AML-193 (cell line): Measurements from ENCODE around the gene SEPTIN2.
"Not testable (repeated sequence)": the region's sequence is repeated elsewhere in the genome, so short reads cannot be mapped to it uniquely, and the experiment has no call there.

Experiments used
- DNase-seq, 2 experiments: peaks; one replicate each; lab custom pipeline; 2025; lab: John Stamatoyannopoulos, UW

Gene SEPTIN2

GRCh38 chr2:241351640-241352031 lies 35.9 kb downstream of the SEPTIN2 start:
- no peak for DNase-seq

DNA sequence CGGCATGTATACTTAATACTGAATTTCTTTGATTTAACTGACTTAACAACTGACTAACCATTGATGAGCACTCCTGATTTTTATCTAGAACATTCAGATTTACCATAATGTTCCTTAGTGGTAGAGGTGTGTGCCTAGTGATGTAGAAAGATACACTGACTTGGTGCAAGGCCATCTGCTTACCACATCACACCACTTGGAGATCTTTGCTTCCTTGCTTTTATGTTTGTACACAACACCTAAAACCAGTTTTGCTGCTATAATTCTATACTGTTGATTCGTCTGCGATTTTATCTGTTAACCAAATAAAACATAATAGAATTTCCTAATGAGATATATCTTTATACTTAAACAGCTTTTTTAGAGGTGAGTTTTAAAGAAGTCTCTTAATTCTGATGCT lies 36.5 kb downstream of the SEPTIN2 start:
- DNase-seq: no peak

DNA sequence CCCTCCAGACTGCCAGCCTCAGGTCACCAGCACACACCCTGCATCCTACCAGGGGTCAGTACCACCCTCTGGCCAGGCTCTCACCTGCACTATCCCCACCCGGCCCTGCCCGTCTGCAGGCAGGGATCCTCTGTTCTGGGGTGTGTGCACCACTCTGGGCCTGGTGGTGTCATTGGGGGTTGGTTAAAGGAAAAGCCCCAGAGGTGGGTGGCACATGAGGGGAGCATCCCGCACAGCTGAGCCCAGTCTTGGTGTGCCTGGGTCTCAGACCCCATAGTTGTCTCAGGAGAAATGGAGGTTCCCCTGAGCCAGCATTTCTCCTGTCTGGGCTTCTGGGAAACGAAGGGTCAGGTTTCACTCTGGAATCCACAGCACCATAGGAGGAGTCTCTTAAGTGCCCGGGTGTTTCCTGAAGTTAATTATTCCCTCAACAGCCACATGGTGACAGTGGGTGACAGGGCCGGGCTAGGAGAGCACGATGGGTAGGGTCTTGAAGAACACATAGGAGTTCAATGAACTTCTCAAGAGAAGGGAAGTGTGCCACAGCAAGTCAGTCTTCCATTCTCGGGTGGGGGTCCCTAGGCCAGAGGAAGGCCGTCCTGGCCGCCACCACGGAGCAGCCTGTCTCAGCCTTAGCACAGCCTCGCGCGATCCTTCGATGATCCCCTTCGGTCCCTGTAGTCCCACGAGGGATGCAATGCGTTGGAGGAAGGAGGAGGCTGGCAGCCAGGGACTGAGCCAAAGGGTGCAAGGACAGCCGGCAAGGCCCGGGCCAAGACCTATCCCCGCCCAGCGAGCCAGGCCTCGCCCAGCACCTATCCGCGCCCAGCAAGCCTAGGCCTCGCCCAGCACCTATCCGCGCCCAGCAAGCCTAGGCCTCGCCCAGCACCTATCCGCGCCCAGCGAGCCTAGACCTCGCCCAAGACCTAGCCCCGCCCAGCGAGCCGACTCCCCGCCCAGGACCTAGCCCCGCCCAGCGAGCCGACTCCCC lies 39.2 kb downstream of the SEPTIN2 start:
- DNase-seq: no peak

GRCh38 chr2:241355983-241356870 lies 40.5 kb downstream of the SEPTIN2 start, which contains the start of gene FARP2:
FARP2 (plus strand) TSS chr2:241356285; CDS start chr2:241373108, 16,823 bp downstream.
- DNase-seq: peak; percentile 86 to 91

DNA sequence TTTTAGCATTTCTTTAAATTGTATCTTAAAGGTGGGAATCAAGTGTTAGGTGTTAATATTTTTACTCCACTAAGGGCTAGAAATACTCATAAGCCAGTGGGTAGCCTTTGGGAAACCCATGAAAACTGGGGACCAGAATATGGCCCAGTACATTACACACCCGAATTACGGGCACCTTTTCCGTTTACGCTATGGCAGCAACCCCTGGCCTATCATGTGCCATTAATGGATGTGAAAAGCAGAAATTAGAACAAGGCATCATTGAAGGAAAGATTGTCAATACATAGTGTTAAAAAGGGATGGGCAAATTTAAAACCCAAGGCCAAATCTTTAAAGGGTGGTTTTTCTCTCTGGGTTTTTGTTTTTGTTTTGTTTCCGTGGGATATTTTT lies 41.1 kb downstream of the SEPTIN2 start:
- no peak for DNase-seq

GRCh38 chr2:241357531-241357930 lies 41.8 kb downstream of the SEPTIN2 start:
- DNase-seq: no peak

GRCh38 chr2:241358470-241358869 lies 42.7 kb downstream of the SEPTIN2 start:
- DNase-seq: no peak

GRCh38 chr2:241359481-241360045 lies 43.8 kb downstream of the SEPTIN2 start:
- no peak for DNase-seq

DNA sequence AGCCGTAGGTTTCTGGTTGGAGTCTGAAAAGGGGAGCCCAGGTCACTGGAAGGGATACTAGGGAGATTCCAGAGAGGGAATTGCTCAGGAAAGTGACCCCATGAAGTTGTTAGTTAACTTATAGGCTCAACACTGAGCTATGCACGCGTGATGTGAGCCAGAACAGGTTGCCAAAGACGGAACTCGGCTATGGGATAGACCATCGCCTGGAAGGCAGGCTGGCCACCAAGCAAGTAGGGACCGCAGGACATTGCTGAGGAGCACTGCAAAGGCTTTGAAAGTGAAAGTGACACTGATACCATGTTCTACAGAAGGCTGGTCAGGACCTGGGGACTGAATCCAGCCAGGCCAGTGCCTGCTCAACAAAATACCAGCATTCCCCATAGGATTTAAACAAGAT lies 47.7 kb downstream of the SEPTIN2 start:
- no peak for DNase-seq

- no peak for DNase-seq
Measured at GRCh38 chr2:241364781-241365180, 49.1 kb downstream of the SEPTIN2 start.

DNA sequence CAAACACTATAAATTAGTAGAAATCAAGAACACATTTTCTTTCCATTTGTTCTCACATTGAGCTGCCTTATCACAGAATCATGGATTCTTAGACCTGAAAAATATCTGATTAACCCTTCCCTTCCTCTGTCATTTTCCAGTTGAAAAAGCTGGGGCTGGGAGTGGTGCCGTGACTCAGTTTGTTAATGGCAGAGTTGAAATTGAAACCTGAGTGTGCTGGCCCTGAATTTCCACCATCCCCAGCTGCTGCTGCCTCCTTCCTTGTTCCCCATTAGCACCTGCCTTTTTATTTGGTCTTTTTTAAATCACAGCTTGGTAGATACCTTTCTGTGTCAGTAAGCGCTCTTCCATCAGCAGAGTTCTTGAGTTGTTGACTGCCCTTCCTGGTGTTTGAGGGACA lies 51.0 kb downstream of the SEPTIN2 start:
- no peak for DNase-seq

DNA sequence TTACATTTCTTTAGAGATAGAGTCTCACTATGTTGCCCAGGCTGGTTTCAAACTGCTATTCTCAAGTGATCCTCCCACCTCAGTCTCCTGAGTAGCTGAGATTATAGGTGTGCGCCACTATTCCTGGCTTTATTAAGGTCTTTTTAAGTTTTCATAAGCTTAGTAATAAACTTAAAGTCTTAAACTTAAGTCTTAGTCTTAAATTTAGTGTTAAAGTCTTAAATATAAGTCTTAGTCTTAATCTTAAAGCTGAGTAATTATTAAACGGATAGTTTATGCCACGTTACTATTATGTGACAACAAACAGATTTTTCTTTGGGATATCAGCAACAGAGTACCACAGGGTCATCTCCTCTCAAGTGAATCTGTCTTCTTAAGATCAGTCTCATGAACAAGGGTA lies 52.9 kb downstream of the SEPTIN2 start:
- DNase-seq: no peak

DNA sequence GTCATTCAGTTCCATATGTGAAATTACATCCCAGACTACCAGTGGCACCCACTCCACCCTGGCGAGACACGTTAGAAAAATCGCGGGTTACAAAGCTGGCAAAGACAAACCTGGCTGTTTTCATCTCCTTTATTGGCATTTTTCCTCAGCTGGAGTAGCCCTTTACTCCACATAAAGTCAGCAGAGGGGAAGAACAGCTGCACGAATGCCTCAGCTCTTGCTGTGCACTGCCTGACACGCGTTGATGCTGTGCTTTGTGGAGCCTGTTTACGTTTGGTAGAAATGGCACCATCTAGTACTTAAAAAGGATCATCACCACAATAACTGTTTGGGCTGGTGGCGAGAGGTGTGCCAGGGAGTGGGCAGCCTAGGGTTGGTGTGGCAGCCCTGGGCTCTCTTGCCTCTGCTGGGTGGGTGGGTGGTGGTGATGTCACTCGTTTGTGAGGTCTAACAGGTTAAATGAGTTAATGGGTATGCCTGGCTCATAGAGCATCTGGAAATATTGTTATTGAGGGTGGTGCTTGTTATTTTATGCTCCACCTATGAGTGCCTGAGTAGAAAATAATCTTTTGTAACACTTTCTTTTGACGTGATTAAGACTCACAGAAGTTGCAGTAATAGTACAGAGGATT lies 56.8 kb downstream of the SEPTIN2 start:
- no peak for DNase-seq

- no peak for DNase-seq
Measured at GRCh38 chr2:241373446-241373845, 57.7 kb downstream of the SEPTIN2 start.

GRCh38 chr2:241373906-241374305 lies 58.2 kb downstream of the SEPTIN2 start:
- DNase-seq: not testable (repeated sequence)

DNA sequence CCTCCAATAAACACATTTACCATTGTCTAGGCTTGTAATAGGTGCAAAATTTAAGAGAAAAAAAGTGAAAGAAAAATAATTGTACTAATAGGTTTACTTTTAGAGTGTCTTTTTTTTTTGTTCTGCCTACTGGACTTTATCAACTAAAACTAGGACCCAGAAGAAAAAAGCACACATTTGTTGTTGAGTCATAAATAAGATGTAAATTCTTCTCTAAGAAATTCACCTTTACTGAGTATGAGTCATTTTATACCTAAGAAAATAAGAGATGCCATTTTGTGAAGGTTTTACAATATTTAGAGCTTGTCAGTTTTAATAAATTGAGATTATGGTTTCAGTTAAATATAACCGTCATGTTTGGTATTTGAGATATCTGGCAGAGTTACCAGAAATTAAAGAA lies 59.6 kb downstream of the SEPTIN2 start:
- DNase-seq: no peak

- DNase-seq: no peak
Measured at GRCh38 chr2:241376808-241377207, 61.1 kb downstream of the SEPTIN2 start.

- no peak for DNase-seq
Measured at GRCh38 chr2:241378816-241379215, 63.1 kb downstream of the SEPTIN2 start.

GRCh38 chr2:241379481-241380480 lies 64.1 kb downstream of the SEPTIN2 start:
- no peak for DNase-seq

DNA sequence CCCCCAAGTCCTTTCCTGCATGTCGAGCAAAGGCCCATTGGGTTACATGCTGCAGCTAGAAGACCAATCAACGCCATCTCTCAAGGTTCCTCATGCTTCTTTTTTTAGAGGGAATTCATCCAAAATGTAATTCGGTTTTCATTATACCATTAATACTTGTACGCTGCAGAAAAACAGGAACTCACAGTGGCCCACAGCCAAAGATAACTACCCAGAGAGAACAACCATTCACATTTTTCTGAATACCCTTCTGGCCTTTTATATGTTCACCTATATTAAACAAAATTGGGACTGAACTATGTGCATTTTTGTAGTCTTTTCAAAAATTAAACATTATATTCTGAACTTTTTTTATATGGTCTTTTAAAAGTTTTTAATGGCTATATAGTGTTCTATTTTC lies 66.1 kb downstream of the SEPTIN2 start:
- DNase-seq: no peak

DNA sequence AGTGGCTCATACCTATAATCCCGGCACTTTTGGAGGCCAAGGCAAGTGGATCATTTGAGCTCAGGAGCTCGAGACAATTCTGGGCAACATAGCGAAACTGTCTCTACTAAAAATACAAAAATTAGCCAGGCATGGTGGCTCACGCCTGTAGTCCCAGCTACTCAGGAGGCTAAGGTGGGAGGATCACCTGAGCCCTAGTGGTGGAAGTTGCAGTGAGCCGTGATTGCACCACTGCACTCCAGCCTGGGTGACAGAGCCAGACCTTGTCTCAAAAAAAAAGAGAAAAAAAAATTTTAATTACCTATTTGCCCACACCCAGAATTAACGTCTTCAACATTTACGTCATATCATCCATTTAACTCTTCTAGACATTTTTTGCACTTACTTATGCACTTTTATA lies 69.7 kb downstream of the SEPTIN2 start:
- not testable (repeated sequence) for DNase-seq
